ENCODE data around the gene C4orf50. TPM values are rescaled to one million over a fixed set of nuclear protein-coding genes. Genes with fewer than 3 reads are reported as not detected.

Gene C4orf50
- total and polyA plus RNA-seq, 4 donors = under 0.01 to 0.17 TPM; not detected in 2

DNA sequence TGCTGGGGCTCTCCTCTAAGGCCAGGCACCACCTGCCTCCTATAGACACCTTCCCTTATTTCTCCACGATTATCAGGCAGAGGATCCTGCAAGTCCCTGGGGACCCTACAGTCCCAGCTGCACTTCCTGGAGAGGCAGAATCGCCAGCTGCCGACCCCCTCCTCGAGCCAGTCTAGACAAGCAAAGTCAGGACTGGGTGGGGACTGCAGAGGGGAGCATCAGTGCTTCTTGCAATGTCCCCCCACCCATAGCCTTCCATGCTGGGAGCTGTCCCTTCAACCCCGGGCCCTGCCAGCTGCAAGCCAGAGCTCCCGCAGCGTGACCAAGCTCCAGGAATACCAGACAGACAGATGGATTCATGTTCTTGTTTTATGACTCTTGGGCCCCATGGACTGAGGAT is 124.0 kb downstream of the C4orf50 start:
- WGBS = 41% methylated on average over 7 of the region's 7 CpGs
- Histone ChIP-seq H3K36me3 (ENCODE audit: control insufficient read depth in 4 of 4, insufficient read depth in 3 of 4, low read depth in 1 of 4, low read length in 3 of 4) (no peaks in the 10 kb centered on the region), H3K27me3 (ENCODE audit: control insufficient read depth in 4 of 4, insufficient read depth in 4 of 4, low read length in 3 of 4) (peaks cover 7 to 29% (median 17%) of the 10 kb centered on the region in 4 donors), H3K27ac (ENCODE audit: low read depth in 1 of 2, low read length in 2 of 2) (no peak overlapping the region), H3K9ac (ENCODE audit: low read depth in 1 of 2, low read length in 2 of 2) (no peak overlapping the region), H3K9me3 (ENCODE audit: control insufficient read depth in 4 of 4, low read length in 3 of 4) (peaks cover 2 to 8% (median 4%) of the 10 kb centered on the region in 4 donors), H3K4me3 (ENCODE audit: low read depth in 1 of 3, low read length in 3 of 3) (no peak overlapping the region), H3K4me1 (ENCODE audit: control insufficient read depth in 4 of 4, insufficient read depth in 4 of 4, low read length in 3 of 4) (peaks cover 3 to 7% (median 4%) of the 10 kb centered on the region in 4 donors)
- TF ChIP-seq JUND (IDR thresholded peaks at IDR 0.05) (no peak), YY1 (IDR thresholded peaks at IDR 0.05) (no peak), FOXA2 (IDR thresholded peaks at IDR 0.05) (no peak), FOXA1 (IDR thresholded peaks at IDR 0.05) (no peak), SP1 (IDR thresholded peaks at IDR 0.05) (no peak), HNF4G (IDR thresholded peaks at IDR 0.05) (no peak), GABPA (IDR thresholded peaks at IDR 0.05 in 1 of 2, conservative IDR thresholded peaks at IDR 0.05 in 1 of 2) (no peak), NR2F2 (IDR thresholded peaks at IDR 0.05) (no peak), RAD21 (IDR thresholded peaks at IDR 0.05) (no peak), TAF1 (conservative IDR thresholded peaks at IDR 0.05) (no peak), HNF4A (conservative IDR thresholded peaks at IDR 0.05) (no peak), EGR1 (IDR thresholded peaks at IDR 0.05; ENCODE audit: low read depth in 2 of 2) (no peak), RXRA (IDR thresholded peaks at IDR 0.05) (no peak)
- TF ChIP-seq, protein P1, sequence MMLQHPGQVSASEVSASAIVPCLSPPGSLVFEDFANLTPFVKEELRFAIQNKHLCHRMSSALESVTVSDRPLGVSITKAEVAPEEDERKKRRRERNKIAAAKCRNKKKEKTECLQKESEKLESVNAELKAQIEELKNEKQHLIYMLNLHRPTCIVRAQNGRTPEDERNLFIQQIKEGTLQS (IDR thresholded peaks at IDR 0.05) = no peak
- TF ChIP-seq, protein P2, sequence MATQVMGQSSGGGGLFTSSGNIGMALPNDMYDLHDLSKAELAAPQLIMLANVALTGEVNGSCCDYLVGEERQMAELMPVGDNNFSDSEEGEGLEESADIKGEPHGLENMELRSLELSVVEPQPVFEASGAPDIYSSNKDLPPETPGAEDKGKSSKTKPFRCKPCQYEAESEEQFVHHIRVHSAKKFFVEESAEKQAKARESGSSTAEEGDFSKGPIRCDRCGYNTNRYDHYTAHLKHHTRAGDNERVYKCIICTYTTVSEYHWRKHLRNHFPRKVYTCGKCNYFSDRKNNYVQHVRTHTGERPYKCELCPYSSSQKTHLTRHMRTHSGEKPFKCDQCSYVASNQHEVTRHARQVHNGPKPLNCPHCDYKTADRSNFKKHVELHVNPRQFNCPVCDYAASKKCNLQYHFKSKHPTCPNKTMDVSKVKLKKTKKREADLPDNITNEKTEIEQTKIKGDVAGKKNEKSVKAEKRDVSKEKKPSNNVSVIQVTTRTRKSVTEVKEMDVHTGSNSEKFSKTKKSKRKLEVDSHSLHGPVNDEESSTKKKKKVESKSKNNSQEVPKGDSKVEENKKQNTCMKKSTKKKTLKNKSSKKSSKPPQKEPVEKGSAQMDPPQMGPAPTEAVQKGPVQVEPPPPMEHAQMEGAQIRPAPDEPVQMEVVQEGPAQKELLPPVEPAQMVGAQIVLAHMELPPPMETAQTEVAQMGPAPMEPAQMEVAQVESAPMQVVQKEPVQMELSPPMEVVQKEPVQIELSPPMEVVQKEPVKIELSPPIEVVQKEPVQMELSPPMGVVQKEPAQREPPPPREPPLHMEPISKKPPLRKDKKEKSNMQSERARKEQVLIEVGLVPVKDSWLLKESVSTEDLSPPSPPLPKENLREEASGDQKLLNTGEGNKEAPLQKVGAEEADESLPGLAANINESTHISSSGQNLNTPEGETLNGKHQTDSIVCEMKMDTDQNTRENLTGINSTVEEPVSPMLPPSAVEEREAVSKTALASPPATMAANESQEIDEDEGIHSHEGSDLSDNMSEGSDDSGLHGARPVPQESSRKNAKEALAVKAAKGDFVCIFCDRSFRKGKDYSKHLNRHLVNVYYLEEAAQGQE (IDR thresholded peaks at IDR 0.05) = no peak
- TF ChIP-seq, protein P3, sequence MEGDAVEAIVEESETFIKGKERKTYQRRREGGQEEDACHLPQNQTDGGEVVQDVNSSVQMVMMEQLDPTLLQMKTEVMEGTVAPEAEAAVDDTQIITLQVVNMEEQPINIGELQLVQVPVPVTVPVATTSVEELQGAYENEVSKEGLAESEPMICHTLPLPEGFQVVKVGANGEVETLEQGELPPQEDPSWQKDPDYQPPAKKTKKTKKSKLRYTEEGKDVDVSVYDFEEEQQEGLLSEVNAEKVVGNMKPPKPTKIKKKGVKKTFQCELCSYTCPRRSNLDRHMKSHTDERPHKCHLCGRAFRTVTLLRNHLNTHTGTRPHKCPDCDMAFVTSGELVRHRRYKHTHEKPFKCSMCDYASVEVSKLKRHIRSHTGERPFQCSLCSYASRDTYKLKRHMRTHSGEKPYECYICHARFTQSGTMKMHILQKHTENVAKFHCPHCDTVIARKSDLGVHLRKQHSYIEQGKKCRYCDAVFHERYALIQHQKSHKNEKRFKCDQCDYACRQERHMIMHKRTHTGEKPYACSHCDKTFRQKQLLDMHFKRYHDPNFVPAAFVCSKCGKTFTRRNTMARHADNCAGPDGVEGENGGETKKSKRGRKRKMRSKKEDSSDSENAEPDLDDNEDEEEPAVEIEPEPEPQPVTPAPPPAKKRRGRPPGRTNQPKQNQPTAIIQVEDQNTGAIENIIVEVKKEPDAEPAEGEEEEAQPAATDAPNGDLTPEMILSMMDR (IDR thresholded peaks at IDR 0.05; ENCODE audit: low read depth, low read length, missing input control) = no peak
- TF ChIP-seq, protein P4, sequence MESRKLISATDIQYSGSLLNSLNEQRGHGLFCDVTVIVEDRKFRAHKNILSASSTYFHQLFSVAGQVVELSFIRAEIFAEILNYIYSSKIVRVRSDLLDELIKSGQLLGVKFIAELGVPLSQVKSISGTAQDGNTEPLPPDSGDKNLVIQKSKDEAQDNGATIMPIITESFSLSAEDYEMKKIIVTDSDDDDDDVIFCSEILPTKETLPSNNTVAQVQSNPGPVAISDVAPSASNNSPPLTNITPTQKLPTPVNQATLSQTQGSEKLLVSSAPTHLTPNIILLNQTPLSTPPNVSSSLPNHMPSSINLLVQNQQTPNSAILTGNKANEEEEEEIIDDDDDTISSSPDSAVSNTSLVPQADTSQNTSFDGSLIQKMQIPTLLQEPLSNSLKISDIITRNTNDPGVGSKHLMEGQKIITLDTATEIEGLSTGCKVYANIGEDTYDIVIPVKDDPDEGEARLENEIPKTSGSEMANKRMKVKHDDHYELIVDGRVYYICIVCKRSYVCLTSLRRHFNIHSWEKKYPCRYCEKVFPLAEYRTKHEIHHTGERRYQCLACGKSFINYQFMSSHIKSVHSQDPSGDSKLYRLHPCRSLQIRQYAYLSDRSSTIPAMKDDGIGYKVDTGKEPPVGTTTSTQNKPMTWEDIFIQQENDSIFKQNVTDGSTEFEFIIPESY (IDR thresholded peaks at IDR 0.05) = no peak
- TF ChIP-seq, protein P5, sequence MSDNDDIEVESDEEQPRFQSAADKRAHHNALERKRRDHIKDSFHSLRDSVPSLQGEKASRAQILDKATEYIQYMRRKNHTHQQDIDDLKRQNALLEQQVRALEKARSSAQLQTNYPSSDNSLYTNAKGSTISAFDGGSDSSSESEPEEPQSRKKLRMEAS (IDR thresholded peaks at IDR 0.05) = no peak
- no peak for DNase-seq (ENCODE audit: low spot score)
